K562 (cell line): ENCODE results near the gene POLR2A. TPM values are rescaled to one million over a fixed set of nuclear protein-coding genes. Genes with fewer than 3 reads are reported as not detected.

Experiments used
- CHCHD3 ChIP-seq: fragments of 250-450 bp; sonication (Bioruptor Pico); IDR thresholded peaks from 2 replicates; pipeline ENCODE4 v2.1.2; 2022; ENCODE audit warnings: mild to moderate bottlenecking
- FOSL1 ChIP-seq: fragments of 200-800 bp; sonication (Bioruptor generic); conservative IDR thresholded peaks from 2 replicates; pipeline ENCODE4 v1.6.1; 2016; ENCODE audit warnings: missing genetic modification characterization, missing compliant biosample characterization
- GATAD2A ChIP-seq: fragments of 450-650 bp; IDR thresholded peaks from 2 replicates; pipeline ENCODE4 v1.6.1; 2017
- HDAC2 ChIP-seq: fragments of 450-650 bp; IDR thresholded peaks from 2 replicates; pipeline ENCODE4 v1.6.1; 2016; ENCODE audit warnings: mild to moderate bottlenecking
- HLTF ChIP-seq: fragments of 450-650 bp; IDR thresholded peaks from 2 replicates; pipeline ENCODE4 v1.6.1; 2016
- NFRKB ChIP-seq: fragments of 450-650 bp; IDR thresholded peaks from 2 replicates; pipeline ENCODE4 v1.6.1; 2016; ENCODE audit warnings: low read depth
- ZNF174 ChIP-seq: fragments of 250-450 bp; sonication (Bioruptor Pico); IDR thresholded peaks from 2 replicates; pipeline ENCODE4 v1.4.0; 2020; ENCODE audit warnings: mild to moderate bottlenecking
- ZNF274 ChIP-seq: IDR thresholded peaks from 2 replicates; pipeline ENCODE4 v1.6.1; 2011; ENCODE audit warnings: low read depth, mild to moderate bottlenecking, low read length, moderate library complexity, borderline replicate concordance
- ZSCAN29 ChIP-seq: fragments of 450-650 bp; IDR thresholded peaks from 2 replicates; pipeline ENCODE4 v1.6.1; 2017
- ZSCAN32 ChIP-seq: fragments of 450-650 bp; formaldehyde crosslinking; IDR thresholded peaks from 2 replicates; pipeline ENCODE4 v1.4.0; 2020; ENCODE audit warnings: mild to moderate bottlenecking, moderate library complexity
- polyA plus RNA-seq, 8 experiments: library from polyadenylated mRNA; depleted of rRNA in 4 of 8; stranded (reverse) in 5 of 8; unstranded in 3 of 8; fragments of >200 nt; fragmentation: Nextera tagmentation in 2 of 8; fragmentation: Illumina TruSeq in 1 of 8; extraction: Ambion mirVana in 2 of 8; extraction: Trizol in 1 of 8; gene quantifications; 2 replicates each; pipeline versions ENCODE4 v1.2.1 to v1.2.3, GENCODE V29; 2011 to 2014; ENCODE audit warnings: inconsistent platforms in 1 of 8, missing spikeins in 1 of 8
- total RNA-seq, 7 experiments: library from RNA; depleted of rRNA in 6 of 7; stranded (reverse); fragments of >200 nt in 6 of 7; fragmentation: Illumina TruSeq in 2 of 7; extraction: Trizol in 2 of 7; gene quantifications; 2 replicates each; pipeline versions ENCODE4 v1.2.1 to v1.2.3, GENCODE V29; 2011 to 2021; ENCODE audit warnings: low replicate concordance in 1 of 7
- TF ChIP-seq, protein P1 (sequence below), 2 experiments: fragments of 450-650 bp in 1 of 2; sonication (generic) in 1 of 2; formaldehyde crosslinking in 1 of 2; IDR thresholded peaks; 2 replicates each; pipeline versions ENCODE4 v1.7.1 to v1.9.0; 2016 to 2022; ENCODE audit warnings: inconsistent platforms in 1 of 2, mild to moderate bottlenecking in 1 of 2, missing genetic modification reagents in 1 of 2
- TF ChIP-seq, protein P2 (sequence below): fragments of 250-450 bp; sonication (Bioruptor Pico); IDR thresholded peaks from 2 replicates; pipeline ENCODE4 v1.8.0; 2021; ENCODE audit warnings: moderate library complexity, mild to moderate bottlenecking, inconsistent platforms
- TF ChIP-seq, protein P3 (sequence below): sonication (generic); formaldehyde crosslinking; IDR thresholded peaks from 2 replicates; pipeline ENCODE4 v1.8.0; 2023; ENCODE audit warnings: mild to moderate bottlenecking, missing genetic modification reagents

POLR2A gene
- total and polyA plus RNA-seq, 9 of the 15 experiments (the other 6 are each of a cell fraction or from before 2014, with no cell fraction given), result 1.3 to 109 (median 12.4) TPM

DNA sequence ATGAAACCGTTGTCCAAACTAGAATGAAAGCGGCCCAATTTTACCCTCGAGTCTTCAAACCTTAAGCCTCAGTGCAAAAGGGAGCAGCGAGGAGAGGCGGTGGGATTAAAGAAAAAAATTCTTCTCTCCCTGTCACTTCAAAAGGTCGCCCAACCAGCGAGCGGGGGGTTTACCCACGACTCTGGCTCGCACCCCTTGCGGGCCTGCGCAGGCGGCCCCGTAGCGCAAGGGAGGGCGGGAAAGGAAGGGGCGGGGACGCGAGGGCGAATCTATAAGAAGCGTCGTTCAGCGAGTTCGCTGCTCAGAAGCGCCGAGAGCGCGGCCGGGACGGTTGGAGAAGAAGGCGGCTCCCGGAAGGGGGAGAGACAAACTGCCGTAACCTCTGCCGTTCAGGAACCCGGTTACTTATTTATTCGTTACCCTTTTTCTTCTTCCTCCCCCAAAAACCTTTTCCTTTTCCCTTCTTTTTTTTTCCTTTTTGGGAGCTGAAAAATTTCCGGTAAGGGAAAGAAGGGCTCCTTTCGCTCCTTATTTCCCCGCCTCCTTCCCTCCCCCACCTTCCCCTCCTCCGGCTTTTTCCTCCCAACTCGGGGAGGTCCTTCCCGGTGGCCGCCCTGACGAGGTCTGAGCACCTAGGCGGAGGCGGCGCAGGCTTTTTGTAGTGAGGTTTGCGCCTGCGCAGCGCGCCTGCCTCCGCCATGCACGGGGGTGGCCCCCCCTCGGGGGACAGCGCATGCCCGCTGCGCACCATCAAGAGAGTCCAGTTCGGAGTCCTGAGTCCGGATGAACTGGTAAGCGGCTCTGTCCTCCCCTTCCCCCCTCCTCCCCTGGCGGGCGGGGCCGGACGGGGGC lies at the start of gene POLR2A (continued):
- TF ChIP-seq, protein P1, sequence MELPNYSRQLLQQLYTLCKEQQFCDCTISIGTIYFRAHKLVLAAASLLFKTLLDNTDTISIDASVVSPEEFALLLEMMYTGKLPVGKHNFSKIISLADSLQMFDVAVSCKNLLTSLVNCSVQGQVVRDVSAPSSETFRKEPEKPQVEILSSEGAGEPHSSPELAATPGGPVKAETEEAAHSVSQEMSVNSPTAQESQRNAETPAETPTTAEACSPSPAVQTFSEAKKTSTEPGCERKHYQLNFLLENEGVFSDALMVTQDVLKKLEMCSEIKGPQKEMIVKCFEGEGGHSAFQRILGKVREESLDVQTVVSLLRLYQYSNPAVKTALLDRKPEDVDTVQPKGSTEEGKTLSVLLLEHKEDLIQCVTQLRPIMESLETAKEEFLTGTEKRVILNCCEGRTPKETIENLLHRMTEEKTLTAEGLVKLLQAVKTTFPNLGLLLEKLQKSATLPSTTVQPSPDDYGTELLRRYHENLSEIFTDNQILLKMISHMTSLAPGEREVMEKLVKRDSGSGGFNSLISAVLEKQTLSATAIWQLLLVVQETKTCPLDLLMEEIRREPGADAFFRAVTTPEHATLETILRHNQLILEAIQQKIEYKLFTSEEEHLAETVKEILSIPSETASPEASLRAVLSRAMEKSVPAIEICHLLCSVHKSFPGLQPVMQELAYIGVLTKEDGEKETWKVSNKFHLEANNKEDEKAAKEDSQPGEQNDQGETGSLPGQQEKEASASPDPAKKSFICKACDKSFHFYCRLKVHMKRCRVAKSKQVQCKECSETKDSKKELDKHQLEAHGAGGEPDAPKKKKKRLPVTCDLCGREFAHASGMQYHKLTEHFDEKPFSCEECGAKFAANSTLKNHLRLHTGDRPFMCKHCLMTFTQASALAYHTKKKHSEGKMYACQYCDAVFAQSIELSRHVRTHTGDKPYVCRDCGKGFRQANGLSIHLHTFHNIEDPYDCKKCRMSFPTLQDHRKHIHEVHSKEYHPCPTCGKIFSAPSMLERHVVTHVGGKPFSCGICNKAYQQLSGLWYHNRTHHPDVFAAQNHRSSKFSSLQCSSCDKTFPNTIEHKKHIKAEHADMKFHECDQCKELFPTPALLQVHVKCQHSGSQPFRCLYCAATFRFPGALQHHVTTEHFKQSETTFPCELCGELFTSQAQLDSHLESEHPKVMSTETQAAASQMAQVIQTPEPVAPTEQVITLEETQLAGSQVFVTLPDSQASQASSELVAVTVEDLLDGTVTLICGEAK (IDR thresholded peaks at IDR 0.05), result no peak
- TF ChIP-seq, protein P1 (CRISPR knock-in tag; IDR thresholded peaks at IDR 0.05), result no peak
- TF ChIP-seq HLTF, result peak; percentile 84; the same call in 1 of the 2 replicates
- peak; percentile 44; the same call in 1 of the 2 replicates for TF ChIP-seq ZSCAN32
- TF ChIP-seq, protein P2, sequence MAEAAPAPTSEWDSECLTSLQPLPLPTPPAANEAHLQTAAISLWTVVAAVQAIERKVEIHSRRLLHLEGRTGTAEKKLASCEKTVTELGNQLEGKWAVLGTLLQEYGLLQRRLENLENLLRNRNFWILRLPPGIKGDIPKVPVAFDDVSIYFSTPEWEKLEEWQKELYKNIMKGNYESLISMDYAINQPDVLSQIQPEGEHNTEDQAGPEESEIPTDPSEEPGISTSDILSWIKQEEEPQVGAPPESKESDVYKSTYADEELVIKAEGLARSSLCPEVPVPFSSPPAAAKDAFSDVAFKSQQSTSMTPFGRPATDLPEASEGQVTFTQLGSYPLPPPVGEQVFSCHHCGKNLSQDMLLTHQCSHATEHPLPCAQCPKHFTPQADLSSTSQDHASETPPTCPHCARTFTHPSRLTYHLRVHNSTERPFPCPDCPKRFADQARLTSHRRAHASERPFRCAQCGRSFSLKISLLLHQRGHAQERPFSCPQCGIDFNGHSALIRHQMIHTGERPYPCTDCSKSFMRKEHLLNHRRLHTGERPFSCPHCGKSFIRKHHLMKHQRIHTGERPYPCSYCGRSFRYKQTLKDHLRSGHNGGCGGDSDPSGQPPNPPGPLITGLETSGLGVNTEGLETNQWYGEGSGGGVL (CRISPR knock-in tag), result no peak
- TF ChIP-seq ZNF174 (CRISPR knock-in tag), result no peak
- TF ChIP-seq HDAC2, result no peak; the same call in 1 of the 2 replicates
- TF ChIP-seq, protein P3, sequence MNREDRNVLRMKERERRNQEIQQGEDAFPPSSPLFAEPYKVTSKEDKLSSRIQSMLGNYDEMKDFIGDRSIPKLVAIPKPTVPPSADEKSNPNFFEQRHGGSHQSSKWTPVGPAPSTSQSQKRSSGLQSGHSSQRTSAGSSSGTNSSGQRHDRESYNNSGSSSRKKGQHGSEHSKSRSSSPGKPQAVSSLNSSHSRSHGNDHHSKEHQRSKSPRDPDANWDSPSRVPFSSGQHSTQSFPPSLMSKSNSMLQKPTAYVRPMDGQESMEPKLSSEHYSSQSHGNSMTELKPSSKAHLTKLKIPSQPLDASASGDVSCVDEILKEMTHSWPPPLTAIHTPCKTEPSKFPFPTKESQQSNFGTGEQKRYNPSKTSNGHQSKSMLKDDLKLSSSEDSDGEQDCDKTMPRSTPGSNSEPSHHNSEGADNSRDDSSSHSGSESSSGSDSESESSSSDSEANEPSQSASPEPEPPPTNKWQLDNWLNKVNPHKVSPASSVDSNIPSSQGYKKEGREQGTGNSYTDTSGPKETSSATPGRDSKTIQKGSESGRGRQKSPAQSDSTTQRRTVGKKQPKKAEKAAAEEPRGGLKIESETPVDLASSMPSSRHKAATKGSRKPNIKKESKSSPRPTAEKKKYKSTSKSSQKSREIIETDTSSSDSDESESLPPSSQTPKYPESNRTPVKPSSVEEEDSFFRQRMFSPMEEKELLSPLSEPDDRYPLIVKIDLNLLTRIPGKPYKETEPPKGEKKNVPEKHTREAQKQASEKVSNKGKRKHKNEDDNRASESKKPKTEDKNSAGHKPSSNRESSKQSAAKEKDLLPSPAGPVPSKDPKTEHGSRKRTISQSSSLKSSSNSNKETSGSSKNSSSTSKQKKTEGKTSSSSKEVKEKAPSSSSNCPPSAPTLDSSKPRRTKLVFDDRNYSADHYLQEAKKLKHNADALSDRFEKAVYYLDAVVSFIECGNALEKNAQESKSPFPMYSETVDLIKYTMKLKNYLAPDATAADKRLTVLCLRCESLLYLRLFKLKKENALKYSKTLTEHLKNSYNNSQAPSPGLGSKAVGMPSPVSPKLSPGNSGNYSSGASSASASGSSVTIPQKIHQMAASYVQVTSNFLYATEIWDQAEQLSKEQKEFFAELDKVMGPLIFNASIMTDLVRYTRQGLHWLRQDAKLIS (CRISPR knock-in tag), result peak; percentile 92
- TF ChIP-seq CHCHD3 (CRISPR knock-in tag), result peak; percentile 88
- TF ChIP-seq GATAD2A, result peak; percentile 21; the same call in 1 of the 2 replicates
- no peak; the same call in 1 of the 2 replicates for TF ChIP-seq ZNF274
- no peak for TF ChIP-seq ZSCAN29
- peak; percentile 18; the same call in 1 of the 2 replicates for TF ChIP-seq FOSL1 (tag)
- TF ChIP-seq NFRKB, result peak; percentile 69; the same call in 1 of the 2 replicates
